H1 (cell line): Measurements from ENCODE around the gene FBXL17. TPM values are rescaled to one million over a fixed set of nuclear protein-coding genes. Genes with fewer than 3 reads are reported as not detected.

Experiments
- CTCF ChIA-PET: fragments of 300-600 bp; sonication (Branson Sonifier 250); formaldehyde crosslinking; loops from one replicate; lab custom pipeline; 2021; ENCODE audit not compliant: partially characterized antibody; lab: Charles Lee
- POLR2A ChIA-PET: fragments of 300-600 bp; sonication (Branson Sonifier 250); formaldehyde crosslinking; loops from one replicate; lab custom pipeline; 2021; ENCODE audit warnings: inconsistent platforms; ENCODE audit not compliant: partially characterized antibody; lab: Charles Lee
- DNase-seq, 2 experiments: peaks; one replicate each; pipeline versions ENCODE4 v3.0.0 to v3.0.0-alpha.2; 2010 to 2022; ENCODE audit warnings: low spot score in 2 of 2, low read depth in 1 of 2, mixed read lengths in 1 of 2
- FAIRE-seq: peaks from 2 replicates; lab custom pipeline; 2011; peaks lifted over from hg19 to GRCh38; lab: Jason Lieb, UNC
- H2AFZ ChIP-seq: 2 replicates; pipeline ENCODE4 v1.8.1; 2012; ENCODE audit warnings: low read length, inconsistent platforms
- H2AK5ac ChIP-seq: 2 replicates; pipeline ENCODE4 v1.6.1; 2013; ENCODE audit warnings: low read depth, low read length
- H2BK120ac ChIP-seq: replicated peaks from 2 replicates; pipeline ENCODE3; 2013; ENCODE audit warnings: low read depth, low read length, inconsistent platforms
- H2BK12ac ChIP-seq: 2 replicates; pipeline ENCODE4 v1.6.1; 2013; ENCODE audit warnings: low read depth, low read length
- H2BK15ac ChIP-seq: 2 replicates; pipeline ENCODE4 v1.6.1; 2013; ENCODE audit warnings: low read length
- H2BK20ac ChIP-seq: 2 replicates; pipeline ENCODE4 v1.6.1; 2013; ENCODE audit warnings: low read length
- H2BK5ac ChIP-seq: 2 replicates; pipeline ENCODE4 v1.6.1; 2013; ENCODE audit warnings: low read depth, low read length
- H3K14ac ChIP-seq: 2 replicates; pipeline ENCODE4 v1.6.1; 2013; ENCODE audit warnings: inconsistent platforms; ENCODE audit not compliant: insufficient read length
- H3K18ac ChIP-seq: 2 replicates; pipeline ENCODE4 v1.6.1; 2013; ENCODE audit warnings: low read length; ENCODE audit errors: extremely low read depth
- H3K23ac ChIP-seq: 2 replicates; pipeline ENCODE4 v1.6.1; 2013; ENCODE audit warnings: inconsistent platforms; ENCODE audit not compliant: insufficient read length
- H3K23me2 ChIP-seq: 2 replicates; pipeline ENCODE4 v1.6.1; 2013; ENCODE audit warnings: low read depth, low read length
- H3K27ac ChIP-seq: 2 replicates; pipeline ENCODE4 v1.6.1; 2011; ENCODE audit warnings: low read depth, low read length, inconsistent platforms
- H3K27me3 ChIP-seq, 4 experiments: replicated peaks in 1 of 4; 1 replicate in 1 of 4; 2 replicates in 3 of 4; pipeline versions ENCODE4 v1.6.1 to v1.8.1; 2011 to 2013; ENCODE audit warnings: low read length in 3 of 4, mild to moderate bottlenecking in 3 of 4, inconsistent platforms in 2 of 4, mixed read lengths in 2 of 4, moderate library complexity in 1 of 4; ENCODE audit not compliant: control insufficient read depth in 3 of 4, insufficient read depth in 3 of 4; ENCODE audit errors: extremely low read depth in 1 of 4
- H3K36me3 ChIP-seq, 4 experiments: 2 replicates each; pipeline versions ENCODE4 v1.6.1 to v1.8.1; 2011 to 2013; ENCODE audit warnings: mild to moderate bottlenecking in 4 of 4, low read length in 3 of 4, moderate library complexity in 2 of 4, control low read depth in 1 of 4, inconsistent platforms in 1 of 4; ENCODE audit not compliant: insufficient read depth in 4 of 4, control insufficient read depth in 2 of 4
- H3K4ac ChIP-seq: replicated peaks from 2 replicates; pipeline ENCODE3; 2013; ENCODE audit warnings: low read length, low read depth, mixed read lengths, inconsistent platforms; ENCODE audit not compliant: insufficient read length
- H3K4me1 ChIP-seq, 4 experiments: replicated peaks in 1 of 4; 1 replicate in 1 of 4; 2 replicates in 3 of 4; pipeline versions ENCODE4 v1.6.1 to v1.8.1; 2011 to 2013; ENCODE audit warnings: low read length in 3 of 4, inconsistent platforms in 2 of 4, mixed read lengths in 1 of 4; ENCODE audit not compliant: insufficient read depth in 4 of 4, control insufficient read depth in 3 of 4
- H3K4me2 ChIP-seq, 2 experiments: 2 replicates each; pipeline versions ENCODE4 v1.6.1 to v1.8.1; 2011 to 2013; ENCODE audit warnings: low read depth in 2 of 2, low read length in 2 of 2, control low read depth in 1 of 2, inconsistent platforms in 1 of 2, mild to moderate bottlenecking in 1 of 2; ENCODE audit not compliant: insufficient read depth in 1 of 2
- H3K4me3 ChIP-seq, 4 experiments: fragments of 200-600, 300-600 bp in 1 of 4; sonication (generic), shearing (Covaris generic), sonication (Bioruptor Twin) in 1 of 4; 2 replicates each; pipeline versions ENCODE4 v1.5.1 to v1.8.1; 2011 to 2016; ENCODE audit warnings: low read length in 4 of 4, low read depth in 3 of 4, control low read depth in 2 of 4, inconsistent platforms in 2 of 4, mild to moderate bottlenecking in 2 of 4, mixed read lengths in 1 of 4, moderate library complexity in 1 of 4; ENCODE audit not compliant: insufficient read depth in 2 of 4; ENCODE audit errors: extremely low read depth in 1 of 4
- H3K56ac ChIP-seq: replicated peaks from 2 replicates; pipeline ENCODE3; 2013; ENCODE audit warnings: low read depth, mild to moderate bottlenecking, mixed read lengths, low read length, inconsistent platforms; ENCODE audit not compliant: insufficient read length
- H3K79me1 ChIP-seq: 2 replicates; pipeline ENCODE4 v1.6.1; 2013; ENCODE audit warnings: low read depth, low read length, control low read depth
- H3K79me2 ChIP-seq, 2 experiments: 2 replicates each; pipeline versions ENCODE4 v1.6.1 to v1.8.1; 2012 to 2013; ENCODE audit warnings: low read length in 2 of 2, mild to moderate bottlenecking in 2 of 2, inconsistent platforms in 1 of 2; ENCODE audit not compliant: insufficient read depth in 2 of 2, control insufficient read depth in 1 of 2
- H3K9ac ChIP-seq, 4 experiments: replicated peaks in 1 of 4; 1 replicate in 1 of 4; 2 replicates in 3 of 4; pipeline versions ENCODE4 v1.6.1 to v1.8.1; 2011 to 2013; ENCODE audit warnings: low read depth in 3 of 4, low read length in 3 of 4, control low read depth in 2 of 4, mild to moderate bottlenecking in 2 of 4, moderate library complexity in 2 of 4, inconsistent platforms in 1 of 4; ENCODE audit errors: extremely low read depth in 1 of 4
- H3K9me3 ChIP-seq, 2 experiments: 2 replicates each; pipeline versions ENCODE4 v1.6.1 to v1.8.1; 2012 to 2013; ENCODE audit warnings: mild to moderate bottlenecking in 2 of 2, moderate library complexity in 2 of 2, control low read depth in 1 of 2, inconsistent platforms in 1 of 2, low read depth in 1 of 2, low read length in 1 of 2, mixed read lengths in 1 of 2; ENCODE audit not compliant: insufficient read depth in 2 of 2
- H4K20me1 ChIP-seq, 2 experiments: replicated peaks in 1 of 2; 2 replicates each; pipeline versions ENCODE3 to v1.8.1; 2011 to 2013; ENCODE audit warnings: inconsistent platforms in 2 of 2, low read length in 2 of 2, mild to moderate bottlenecking in 1 of 2; ENCODE audit not compliant: insufficient read depth in 2 of 2, control insufficient read depth in 1 of 2
- H4K5ac ChIP-seq: 2 replicates; pipeline ENCODE4 v1.6.1; 2013; ENCODE audit warnings: low read length, low read depth, mixed read lengths, inconsistent platforms; ENCODE audit not compliant: insufficient read length
- H4K8ac ChIP-seq: 2 replicates; pipeline ENCODE4 v1.8.0; 2013; ENCODE audit warnings: mild to moderate bottlenecking, moderate library complexity, low read length, inconsistent platforms; ENCODE audit not compliant: insufficient read depth; ENCODE audit errors: extremely low read depth
- H4K91ac ChIP-seq: replicated peaks from 2 replicates; pipeline ENCODE3; 2013; ENCODE audit warnings: low read length, mixed read lengths, inconsistent platforms; ENCODE audit not compliant: insufficient read length
- CBX5 ChIP-seq: fragments of 300-800, 300-1000 bp; sonication (generic); IDR thresholded peaks from 2 replicates; pipeline ENCODE4 v1.7.1; 2016; ENCODE audit warnings: antibody characterized with exemption, low read length, low read depth
- KDM1A ChIP-seq: fragments of 200-600, 300-600 bp; sonication (generic); IDR thresholded peaks from 2 replicates; pipeline ENCODE4 v1.7.1; 2016; ENCODE audit warnings: mild to moderate bottlenecking, low read length, borderline replicate concordance
- KDM4A ChIP-seq: IDR thresholded peaks from one replicate; pipeline ENCODE4 v1.7.1; 2012; ENCODE audit warnings: low read depth, mild to moderate bottlenecking, moderate library complexity, low read length, inconsistent platforms; ENCODE audit not compliant: severe bottlenecking
- PHF8 ChIP-seq: fragments of 200-600 bp; sonication (generic); conservative IDR thresholded peaks from 2 replicates; pipeline ENCODE4 v1.7.1; 2012; ENCODE audit warnings: low read depth, mild to moderate bottlenecking, inconsistent platforms, low read length, moderate library complexity
- POLR2A ChIP-seq, 2 experiments: IDR thresholded peaks; 1 replicate in 1 of 2; 2 replicates in 1 of 2; pipeline ENCODE4 v1.6.1; 2011; ENCODE audit warnings: low read depth in 2 of 2, low read length in 2 of 2, mild to moderate bottlenecking in 2 of 2; ENCODE audit errors: control extremely low read depth in 1 of 2
- RXRA ChIP-seq: IDR thresholded peaks from 2 replicates; pipeline ENCODE4 v1.6.1; 2011; ENCODE audit warnings: low read depth, mild to moderate bottlenecking, low read length, moderate library complexity; ENCODE audit not compliant: insufficient read depth
- SRF ChIP-seq: IDR thresholded peaks from 2 replicates; pipeline ENCODE4 v1.6.1; 2011; ENCODE audit warnings: mild to moderate bottlenecking, low read depth, low read length, moderate library complexity
- WGBS, 2 experiments: shearing (Covaris generic) in 1 of 2; methylation state at CpG; one replicate each; pipeline versions ENCODE4 v1.1.6 to v1.1.7; 2013 to 2015; ENCODE audit warnings: low lambda C conversion rate in 2 of 2, mixed read lengths in 2 of 2, inconsistent platforms in 1 of 2, low coverage in 1 of 2, missing lambda C conversion rate in 1 of 2; ENCODE audit not compliant: insufficient replicate concordance in 2 of 2, insufficient coverage in 1 of 2, insufficient read length in 1 of 2; ENCODE audit errors: extremely low coverage in 1 of 2, missing lambda C conversion rate in 1 of 2; 5-methylcytosine and 5-hydroxymethylcytosine counted together
- polyA plus RNA-seq, 7 experiments: library from polyadenylated mRNA; depleted of rRNA in 3 of 7; stranded (reverse) in 5 of 7; unstranded in 2 of 7; fragments of >200 nt in 5 of 7; fragments of 200-250 nt in 2 of 7; gene quantifications; 1 replicate in 5 of 7; 2 replicates in 1 of 7; 4 replicates in 1 of 7; pipeline versions ENCODE4 v1.2.1 to v1.2.3, GENCODE V29; 2011 to 2013; ENCODE audit warnings: missing spikeins in 2 of 7, mixed read lengths in 2 of 7
- total RNA-seq: library from RNA; stranded (reverse); fragmentation: NEBNext Ultra II Directional; extraction: Animal tissue kit (Norgen Biotek cat#: 25700); gene quantifications from 2 replicates; pipeline ENCODE4 v1.2.1, GENCODE V29; 2021
- TF ChIP-seq, protein P1 (sequence below), 3 experiments: IDR thresholded peaks; 1 replicate in 2 of 3; 2 replicates in 1 of 3; pipeline versions ENCODE4 v1.5.1 to v1.6.1; 2011; ENCODE audit warnings: low read length in 3 of 3, mild to moderate bottlenecking in 3 of 3, inconsistent platforms in 2 of 3, low read depth in 1 of 3, moderate library complexity in 1 of 3; ENCODE audit not compliant: insufficient read depth in 1 of 3; ENCODE audit errors: control extremely low read depth in 1 of 3

The FBXL17 gene
- total and polyA plus RNA-seq, 2 of the 8 experiments (the other 6 are each of a cell fraction or from before 2014, with no cell fraction given), result 0.35 to 4.3 TPM

DNA sequence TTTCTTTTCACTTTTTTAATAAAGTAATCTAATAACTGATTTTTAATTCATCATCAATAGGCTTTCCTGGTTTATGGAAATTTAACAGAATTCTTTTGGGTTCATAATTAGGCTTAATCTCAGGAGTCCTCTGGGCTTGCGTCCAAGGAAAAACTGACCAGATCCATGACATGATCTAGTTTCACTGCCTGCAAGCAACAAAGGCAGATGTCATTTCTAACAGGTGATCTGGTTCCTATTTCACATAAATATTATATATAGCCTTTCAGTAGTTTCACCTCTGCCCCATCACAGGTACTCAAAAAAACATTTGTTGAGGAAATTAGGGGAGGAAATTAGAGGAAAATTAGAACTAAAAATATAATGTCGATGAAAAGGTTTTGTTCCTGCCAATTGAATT, 126.4 kb downstream of the FBXL17 start:
- H4K8ac ChIP-seq, result no peak overlapping the region
- H2AK5ac ChIP-seq, result no peak overlapping the region
- no peak for FAIRE-seq
- H3K4me1 ChIP-seq, result peaks cover 0 to 2% (median 0%) of the 10 kb centered on the region in 4 experiments; a peak in 3 of 7 replicates
- H3K4ac ChIP-seq, result no peak overlapping the region
- H3K9ac ChIP-seq, result no peak overlapping the region
- no peak overlapping the region for H4K5ac ChIP-seq
- H3K18ac ChIP-seq, result no peak overlapping the region
- H3K79me2 ChIP-seq, result no peaks in the 10 kb centered on the region
- no peak overlapping the region for H3K23ac ChIP-seq
- no peak overlapping the region for H3K4me3 ChIP-seq
- H3K56ac ChIP-seq, result no peak overlapping the region
- CTCF ChIA-PET, result no interaction called here
- no peak overlapping the region for H4K91ac ChIP-seq
- no peak overlapping the region for H2BK12ac ChIP-seq
- DNase-seq, result no peak
- H2BK20ac ChIP-seq, result no peak overlapping the region
- H2BK15ac ChIP-seq, result no peak overlapping the region
- no peaks in the 10 kb centered on the region for H3K36me3 ChIP-seq
- H3K79me1 ChIP-seq, result no peaks in the 10 kb centered on the region
- no peak overlapping the region for H3K14ac ChIP-seq
- no peak overlapping the region for H2AFZ ChIP-seq
- POLR2A ChIA-PET, result interaction anchor here (1.0 kb wide), 1 partner anchor 156 kb away, joined by 3 read pairs; no protein-coding TSS in a partner anchor
- H3K27ac ChIP-seq, result no peak overlapping the region
- H3K9me3 ChIP-seq, result no peaks in the 10 kb centered on the region
- H2BK5ac ChIP-seq, result no peak overlapping the region
- H2BK120ac ChIP-seq, result no peak overlapping the region
- 88 to 100% methylated on average over 1 to 2 of the region's 2 CpGs for WGBS, 2 experiments
- TF ChIP-seq PHF8, result no peak
- TF ChIP-seq CBX5, result no peak
- no peak for TF ChIP-seq POLR2A (IDR thresholded peaks at IDR 0.05; ENCODE audit: control extremely low read depth in 1 of 2, low read depth in 2 of 2, low read length in 2 of 2)
- no peak for TF ChIP-seq SRF
- TF ChIP-seq, protein P1, sequence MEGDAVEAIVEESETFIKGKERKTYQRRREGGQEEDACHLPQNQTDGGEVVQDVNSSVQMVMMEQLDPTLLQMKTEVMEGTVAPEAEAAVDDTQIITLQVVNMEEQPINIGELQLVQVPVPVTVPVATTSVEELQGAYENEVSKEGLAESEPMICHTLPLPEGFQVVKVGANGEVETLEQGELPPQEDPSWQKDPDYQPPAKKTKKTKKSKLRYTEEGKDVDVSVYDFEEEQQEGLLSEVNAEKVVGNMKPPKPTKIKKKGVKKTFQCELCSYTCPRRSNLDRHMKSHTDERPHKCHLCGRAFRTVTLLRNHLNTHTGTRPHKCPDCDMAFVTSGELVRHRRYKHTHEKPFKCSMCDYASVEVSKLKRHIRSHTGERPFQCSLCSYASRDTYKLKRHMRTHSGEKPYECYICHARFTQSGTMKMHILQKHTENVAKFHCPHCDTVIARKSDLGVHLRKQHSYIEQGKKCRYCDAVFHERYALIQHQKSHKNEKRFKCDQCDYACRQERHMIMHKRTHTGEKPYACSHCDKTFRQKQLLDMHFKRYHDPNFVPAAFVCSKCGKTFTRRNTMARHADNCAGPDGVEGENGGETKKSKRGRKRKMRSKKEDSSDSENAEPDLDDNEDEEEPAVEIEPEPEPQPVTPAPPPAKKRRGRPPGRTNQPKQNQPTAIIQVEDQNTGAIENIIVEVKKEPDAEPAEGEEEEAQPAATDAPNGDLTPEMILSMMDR (IDR thresholded peaks at IDR 0.05; ENCODE audit: control extremely low read depth in 1 of 3, insufficient read depth in 1 of 3, low read depth in 1 of 3, low read length in 3 of 3), result no peak
- TF ChIP-seq KDM4A, result no peak
- TF ChIP-seq RXRA, result no peak
- no peak for TF ChIP-seq KDM1A
- H4K20me1 ChIP-seq, result no peaks in the 10 kb centered on the region
- H3K23me2 ChIP-seq, result no peaks in the 10 kb centered on the region
- H3K27me3 ChIP-seq, result no peaks in the 10 kb centered on the region
- H3K4me2 ChIP-seq, result no peak overlapping the region
